Skeletal muscle tissue (tissue), 4 donors: ENCODE data around the gene MRAP. TPM values are rescaled to one million over a fixed set of nuclear protein-coding genes. Genes with fewer than 3 reads are reported as not detected.

Experiments used
- H3K27ac ChIP-seq: one replicate; pipeline ENCODE4 v1.7.0; 2013; ENCODE audit warnings: mild to moderate bottlenecking, low read depth, low read length, inconsistent platforms
- H3K27me3 ChIP-seq, 3 donors: one replicate each; pipeline ENCODE4 v1.7.0; 2013; ENCODE audit warnings: low read length in 3 of 3; ENCODE audit not compliant: control insufficient read depth in 3 of 3, insufficient read depth in 3 of 3
- H3K36me3 ChIP-seq, 3 donors: one replicate each; pipeline ENCODE4 v1.7.0; 2013; ENCODE audit warnings: low read length in 3 of 3; ENCODE audit not compliant: control insufficient read depth in 3 of 3, insufficient read depth in 3 of 3
- H3K4me1 ChIP-seq, 3 donors: one replicate each; pipeline ENCODE4 v1.7.0; 2013; ENCODE audit warnings: low read length in 3 of 3, mild to moderate bottlenecking in 3 of 3; ENCODE audit not compliant: control insufficient read depth in 3 of 3, insufficient read depth in 3 of 3
- H3K4me3 ChIP-seq, 3 donors: one replicate each; pipeline ENCODE4 v1.7.0; 2013; ENCODE audit warnings: low read length in 3 of 3
- H3K9ac ChIP-seq, 3 donors: one replicate each; pipeline ENCODE4 v1.7.0; 2013; ENCODE audit warnings: low read length in 3 of 3, mild to moderate bottlenecking in 3 of 3, moderate library complexity in 2 of 3, low read depth in 1 of 3
- H3K9me3 ChIP-seq, 3 donors: one replicate each; pipeline ENCODE4 v1.7.0; 2013; ENCODE audit warnings: low read length in 3 of 3; ENCODE audit not compliant: control insufficient read depth in 3 of 3
- total RNA-seq: library from RNA; depleted of rRNA; stranded (reverse); fragments of >200 nt; gene quantifications from one replicate; pipeline ENCODE4 v1.2.3, GENCODE V29; 2014
- donor health status: Osteomylitis.

Gene MRAP
- total RNA-seq, 1 donor from 2014 or later = 2.6 TPM

DNA sequence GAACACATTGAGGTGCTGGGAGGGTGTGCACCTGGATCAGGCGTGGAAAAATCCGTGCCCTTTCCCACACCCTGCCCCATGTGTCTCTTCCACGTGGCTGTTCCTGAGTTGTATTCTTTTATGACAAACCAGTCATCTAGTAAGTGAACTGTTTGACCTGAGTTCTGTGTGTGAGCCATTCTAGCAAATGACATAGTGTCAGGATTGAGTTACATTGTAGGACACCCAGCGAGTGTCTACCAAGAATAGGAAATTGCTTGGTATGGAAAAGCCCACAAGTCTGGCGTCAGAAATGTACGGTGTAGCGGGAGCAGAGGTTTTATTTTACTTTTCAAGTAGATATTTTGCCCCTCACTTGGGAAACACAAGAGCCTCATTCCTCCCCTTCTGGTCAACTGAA is 1.2 kb upstream of the MRAP start:
- H3K9me3 ChIP-seq = no peaks in the 10 kb centered on the region
- no peak overlapping the region for H3K27ac ChIP-seq
- no peaks in the 10 kb centered on the region for H3K4me1 ChIP-seq
- no peak overlapping the region for H3K9ac ChIP-seq
- H3K36me3 ChIP-seq = peaks cover 0 to 7% (median 2%) of the 10 kb centered on the region in 3 donors
- no peak overlapping the region for H3K4me3 ChIP-seq
- no peaks in the 10 kb centered on the region for H3K27me3 ChIP-seq

GRCh38 chr21:32298148-32298559 is 501 bp upstream of the MRAP start:
- Histone ChIP-seq H3K36me3 (peaks cover 0 to 7% (median 2%) of the 10 kb centered on the region in 3 donors), H3K4me3 (no peak overlapping the region), H3K27me3 (no peaks in the 10 kb centered on the region), H3K9me3 (no peaks in the 10 kb centered on the region), H3K4me1 (no peaks in the 10 kb centered on the region), H3K9ac (no peak overlapping the region), H3K27ac (no peak overlapping the region)

- Histone ChIP-seq H3K4me1 (no peaks in the 10 kb centered on the region), H3K27me3 (no peaks in the 10 kb centered on the region), H3K9me3 (no peaks in the 10 kb centered on the region), H3K27ac (no peak overlapping the region), H3K36me3 (peaks cover 0 to 7% (median 2%) of the 10 kb centered on the region in 3 donors), H3K9ac (no peak overlapping the region), H3K4me3 (no peak overlapping the region)
These were observed 1.0 kb downstream of the MRAP start for GRCh38 chr21:32299695-32300094.

DNA sequence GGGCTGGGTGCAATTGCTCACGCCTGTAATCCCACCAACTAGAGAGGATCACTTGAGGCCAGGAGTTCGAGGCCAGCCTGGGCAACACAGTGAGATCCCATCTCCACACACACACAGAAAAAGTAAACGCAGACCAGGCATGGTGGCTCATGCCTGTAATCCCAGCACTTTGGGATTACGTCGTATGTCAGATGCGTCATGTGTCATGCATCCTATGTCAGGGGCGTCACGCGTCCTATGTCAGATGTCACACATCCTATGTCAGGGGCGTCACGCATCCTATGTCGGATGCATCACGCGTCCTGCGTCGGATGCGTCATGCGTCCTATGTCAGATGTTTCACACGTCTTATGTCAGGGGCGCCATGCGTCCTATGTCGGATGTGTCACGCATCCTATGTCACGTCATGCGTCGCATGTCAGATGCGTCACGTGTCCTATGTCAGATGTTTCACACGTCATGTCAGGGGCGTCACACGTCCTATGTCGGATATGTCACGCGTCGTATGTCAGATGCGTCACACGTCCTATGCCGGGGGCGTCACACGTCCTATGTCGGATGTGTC is 1.5 kb downstream of the MRAP start:
- no peak overlapping the region for H3K27ac ChIP-seq
- H3K4me3 ChIP-seq = no peak overlapping the region
- H3K9me3 ChIP-seq = no peaks in the 10 kb centered on the region
- H3K4me1 ChIP-seq = no peaks in the 10 kb centered on the region
- H3K9ac ChIP-seq = no peak overlapping the region
- H3K36me3 ChIP-seq = peaks cover 0 to 7% (median 2%) of the 10 kb centered on the region in 3 donors
- no peaks in the 10 kb centered on the region for H3K27me3 ChIP-seq

DNA sequence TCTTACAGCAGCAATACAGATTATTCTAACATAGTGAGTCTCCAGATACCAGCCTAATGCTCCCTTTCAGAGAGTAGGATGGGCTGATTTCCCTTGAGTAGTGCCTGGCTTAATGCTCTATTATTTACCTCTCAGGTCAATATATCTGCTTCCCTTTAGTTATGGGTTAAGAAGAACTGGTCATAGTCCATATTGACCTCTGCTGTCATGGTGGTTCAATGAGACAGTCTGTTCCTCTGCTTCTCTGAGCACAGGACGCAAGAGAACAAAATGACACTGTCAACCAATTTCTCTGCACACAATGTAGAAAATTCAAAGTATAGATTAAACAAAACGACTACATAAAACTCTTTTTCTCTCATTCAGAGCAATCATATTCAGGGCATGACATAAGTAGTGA is 2.9 kb downstream of the MRAP start:
- no peaks in the 10 kb centered on the region for H3K4me1 ChIP-seq
- H3K27me3 ChIP-seq = no peaks in the 10 kb centered on the region
- no peak overlapping the region for H3K27ac ChIP-seq

DNA sequence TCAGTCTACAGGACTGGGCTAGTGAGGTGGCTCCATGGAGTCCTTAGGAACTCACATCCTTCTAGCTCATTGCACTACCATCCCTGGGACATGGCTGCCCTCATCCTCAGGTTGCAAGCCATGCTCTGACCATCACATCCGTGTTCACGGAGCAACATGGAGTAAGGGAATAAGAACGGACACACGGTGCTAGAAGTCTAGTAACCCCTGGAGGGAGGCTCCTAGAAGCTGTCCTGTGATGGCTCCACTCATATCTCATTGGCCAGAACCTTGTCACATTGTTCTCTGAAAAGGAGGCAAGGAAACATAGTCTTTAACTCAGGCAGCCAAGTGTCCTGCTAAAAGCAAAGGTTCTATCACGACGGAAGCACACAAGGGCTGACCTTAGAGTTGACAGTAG is 3.9 kb downstream of the MRAP start:
- Histone ChIP-seq H3K36me3 (peaks cover 2 to 9% (median 2%) of the 10 kb centered on the region in 3 donors), H3K27me3 (no peaks in the 10 kb centered on the region), H3K27ac (no peak overlapping the region), H3K9me3 (no peaks in the 10 kb centered on the region), H3K4me3 (no peak overlapping the region), H3K4me1 (no peaks in the 10 kb centered on the region), H3K9ac (no peak overlapping the region)

More for the DNA sequence above, 2.9 kb downstream of the MRAP start:
- peaks cover 2 to 9% (median 2%) of the 10 kb centered on the region in 3 donors for H3K36me3 ChIP-seq
- H3K4me3 ChIP-seq = no peak overlapping the region
- no peak overlapping the region for H3K9ac ChIP-seq
- no peaks in the 10 kb centered on the region for H3K9me3 ChIP-seq

DNA sequence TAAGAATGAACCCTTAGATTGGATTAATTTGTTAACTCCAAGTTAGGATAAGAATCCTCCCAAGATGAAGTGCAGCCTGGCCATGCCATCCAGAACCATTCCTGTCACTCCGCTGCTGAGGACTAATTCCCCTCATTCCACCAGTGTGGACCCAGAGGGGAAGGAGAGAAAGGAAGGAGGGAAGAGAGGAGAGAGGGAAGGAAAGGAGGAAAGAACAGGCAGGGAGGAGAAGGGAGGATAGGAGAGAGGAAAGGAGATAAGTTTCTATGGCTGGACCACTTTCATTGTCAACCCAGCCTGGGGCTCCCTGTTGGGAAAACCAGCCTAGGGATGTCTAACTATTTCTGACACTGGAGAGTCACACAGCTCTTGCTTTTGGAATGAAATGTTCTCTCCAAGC is 4.7 kb downstream of the MRAP start:
- Histone ChIP-seq H3K9me3 (no peaks in the 10 kb centered on the region), H3K4me1 (no peaks in the 10 kb centered on the region), H3K27me3 (no peaks in the 10 kb centered on the region), H3K9ac (no peak overlapping the region), H3K36me3 (peaks cover 2 to 9% (median 2%) of the 10 kb centered on the region in 3 donors), H3K4me3 (no peak overlapping the region), H3K27ac (no peak overlapping the region)

- H3K4me1 ChIP-seq = no peaks in the 10 kb centered on the region
- no peaks in the 10 kb centered on the region for H3K9me3 ChIP-seq
- H3K4me3 ChIP-seq = no peak overlapping the region
- H3K27me3 ChIP-seq = no peaks in the 10 kb centered on the region
- H3K36me3 ChIP-seq = peaks cover 2 to 13% (median 6%) of the 10 kb centered on the region in 3 donors
- no peak overlapping the region for H3K9ac ChIP-seq
- no peak overlapping the region for H3K27ac ChIP-seq
These were observed 6.3 kb downstream of the MRAP start for GRCh38 chr21:32304998-32305397.

- Histone ChIP-seq H3K36me3 (peaks cover 2 to 9% (median 4%) of the 10 kb centered on the region in 3 donors), H3K4me1 (no peaks in the 10 kb centered on the region), H3K9ac (no peak overlapping the region), H3K9me3 (no peaks in the 10 kb centered on the region), H3K27me3 (no peaks in the 10 kb centered on the region), H3K4me3 (no peak overlapping the region), H3K27ac (no peak overlapping the region)
These were observed 7.5 kb downstream of the MRAP start for GRCh38 chr21:32306021-32306780.

DNA sequence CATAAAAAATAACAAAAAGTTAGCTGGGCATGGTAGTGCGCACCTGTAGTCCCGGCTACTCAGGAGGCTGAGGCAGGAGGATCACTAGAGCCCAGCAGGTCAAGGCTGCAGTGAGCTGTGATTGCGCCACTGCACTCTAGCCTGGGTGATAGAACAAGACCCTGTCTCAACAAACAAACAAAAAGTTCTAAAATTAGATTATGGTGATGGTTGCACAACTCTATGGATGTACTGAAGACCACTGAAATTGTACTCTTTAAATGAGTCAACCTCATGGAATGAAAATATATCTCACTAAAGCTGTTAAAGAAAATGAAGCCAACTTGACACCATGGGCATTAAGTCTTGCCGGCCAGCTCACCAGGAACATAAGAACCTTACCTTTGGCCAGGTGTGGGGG is 9.1 kb downstream of the MRAP start:
- Histone ChIP-seq H3K9ac (no peak overlapping the region), H3K27me3 (no peaks in the 10 kb centered on the region), H3K9me3 (no peaks in the 10 kb centered on the region), H3K27ac (no peak overlapping the region), H3K4me3 (no peak overlapping the region), H3K4me1 (no peaks in the 10 kb centered on the region), H3K36me3 (peaks cover 8 to 12% (median 12%) of the 10 kb centered on the region in 3 donors)
